ENCODE results near the gene ITSN1.

DNA sequence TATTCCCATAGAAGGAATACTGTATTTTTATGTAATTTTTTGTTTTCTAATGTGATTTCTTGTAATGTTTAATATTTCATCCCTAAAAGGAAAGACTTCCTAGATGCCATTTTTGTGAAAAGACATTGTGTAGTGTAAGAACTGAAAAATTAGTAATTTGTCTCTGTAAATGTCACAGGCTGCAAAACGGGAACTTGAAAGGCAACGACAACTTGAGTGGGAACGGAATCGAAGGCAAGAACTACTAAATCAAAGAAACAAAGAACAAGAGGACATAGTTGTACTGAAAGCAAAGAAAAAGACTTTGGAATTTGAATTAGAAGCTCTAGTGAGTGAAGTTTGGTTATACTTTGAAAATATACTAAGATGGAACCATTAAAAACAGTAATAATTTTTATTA, 132.2 kb downstream of the ITSN1 start:
- no peak for TF ChIP-seq POLR2A (IDR thresholded peaks at IDR 0.05)
- no peak for TF ChIP-seq CTCF (IDR thresholded peaks at IDR 0.05)

All from tibial nerve (tissue), 3 donors.